Stimulated activated CD8-positive, alpha-beta memory T cell treated with anti-CD3 and anti-CD28 coated beads, Interleukin-7, amount 100 ng/mL, for 4 hours (primary cell): ENCODE results near the gene KARS1.

Experiments
- DNase-seq, 2 donors: peaks; one replicate each; pipeline ENCODE4 v3.0.0-alpha.2; 2020; ENCODE audit warnings: low read depth in 2 of 2

Gene KARS1

GRCh38 chr16:75647492-75648264 lies at the start of gene KARS1, which contains the start of gene TERF2IP:
Gene KARS1, minus strand, starts transcription at chr16:75647665. Its CDS starts 26 bp downstream, at chr16:75647639.
Gene TERF2IP, plus strand, starts transcription at chr16:75647773. Its CDS starts 110 bp downstream, at chr16:75647883.
- DNase-seq: peak; percentile 92 to 94

- no peak for DNase-seq
These were observed 48.2 kb upstream of the KARS1 start for GRCh38 chr16:75695708-75696107.

GRCh38 chr16:75687361-75687760 lies 39.9 kb upstream of the KARS1 start:
- DNase-seq: no peak

GRCh38 chr16:75682308-75682707 lies 34.8 kb upstream of the KARS1 start:
- DNase-seq: no peak

- no peak for DNase-seq
These were observed 31.9 kb upstream of the KARS1 start for GRCh38 chr16:75679366-75679765.

- DNase-seq: no peak
These were observed 29.4 kb upstream of the KARS1 start, which contains the start of gene CPHXL2 for GRCh38 chr16:75676909-75677308. Gene CPHXL2, minus strand, starts transcription at chr16:75677009. Its CDS starts 10 bp downstream, at chr16:75676999.

- DNase-seq: no peak
These were observed 20.0 kb upstream of the KARS1 start for GRCh38 chr16:75667503-75667902.

GRCh38 chr16:75660726-75661302 lies 13.3 kb upstream of the KARS1 start:
- no peak for DNase-seq

GRCh38 chr16:75660321-75660720 lies 12.9 kb upstream of the KARS1 start:
- no peak for DNase-seq

- no peak for DNase-seq
These were observed 10.7 kb upstream of the KARS1 start for GRCh38 chr16:75658175-75658574.

- no peak for DNase-seq
These were observed 6.5 kb upstream of the KARS1 start for GRCh38 chr16:75653922-75654321.

GRCh38 chr16:75648265-75649076 lies 1.0 kb upstream of the KARS1 start:
- DNase-seq: peak; percentile 76 to 80

GRCh38 chr16:75647112-75647491 lies 363 bp downstream of the KARS1 start:
- no peak for DNase-seq

- no peak for DNase-seq
These were observed 3.0 kb downstream of the KARS1 start for GRCh38 chr16:75644240-75645012.

GRCh38 chr16:75640598-75640997 lies 6.9 kb downstream of the KARS1 start:
- DNase-seq: no peak

- DNase-seq: no peak
These were observed 12.4 kb downstream of the KARS1 start for GRCh38 chr16:75635036-75635435.

- DNase-seq: no peak
These were observed 14.6 kb downstream of the KARS1 start for GRCh38 chr16:75632857-75633256.

- no peak for DNase-seq
These were observed 17.4 kb downstream of the KARS1 start for GRCh38 chr16:75630052-75630451.

GRCh38 chr16:75629132-75629531 lies 18.3 kb downstream of the KARS1 start:
- no peak for DNase-seq

GRCh38 chr16:75628351-75628750 lies 19.1 kb downstream of the KARS1 start:
- no peak for DNase-seq

GRCh38 chr16:75627851-75628250 lies 19.6 kb downstream of the KARS1 start:
- DNase-seq: no peak

- no peak for DNase-seq
These were observed 20.7 kb downstream of the KARS1 start for GRCh38 chr16:75626806-75627205.
